Stimulated activated naive CD8-positive, alpha-beta T cell treated with anti-CD3 and anti-CD28 coated beads, Interleukin-15, amount 100 ng/mL, for 72 hours (primary cell): Measurements from ENCODE around the gene CHST12.

ENCODE experiments used
- ATAC-seq: fragments of 150-1000 bp; cut with Tn5 transposase; 2 replicates; pipeline ENCODE4 v1.10.0; 2021; ENCODE audit warnings: mild to moderate bottlenecking, moderate library complexity
- DNase-seq, 2 donors: peaks; one replicate each; pipeline ENCODE4 v3.0.0; 2021 to 2022
- H3K27ac Mint-ChIP-seq, 2 donors: one replicate each; pipeline ENCODE4 v1.8.0; 2022; ENCODE audit warnings: mild to moderate bottlenecking in 2 of 2, mixed read lengths in 2 of 2, moderate library complexity in 2 of 2
- H3K27me3 Mint-ChIP-seq: one replicate; pipeline ENCODE4 v1.8.0; 2022; ENCODE audit warnings: mixed read lengths
- H3K4me1 Mint-ChIP-seq: one replicate; pipeline ENCODE4 v1.8.0; 2022; ENCODE audit warnings: mild to moderate bottlenecking, mixed read lengths
- H3K4me3 Mint-ChIP-seq, 2 donors: one replicate each; pipeline ENCODE4 v1.8.0; 2022; ENCODE audit warnings: mild to moderate bottlenecking in 2 of 2, mixed read lengths in 2 of 2, moderate library complexity in 1 of 2
- H3K9me3 Mint-ChIP-seq, 2 donors: one replicate each; pipeline ENCODE4 v1.8.0; 2022; ENCODE audit warnings: mixed read lengths in 2 of 2

CHST12 gene

DNA sequence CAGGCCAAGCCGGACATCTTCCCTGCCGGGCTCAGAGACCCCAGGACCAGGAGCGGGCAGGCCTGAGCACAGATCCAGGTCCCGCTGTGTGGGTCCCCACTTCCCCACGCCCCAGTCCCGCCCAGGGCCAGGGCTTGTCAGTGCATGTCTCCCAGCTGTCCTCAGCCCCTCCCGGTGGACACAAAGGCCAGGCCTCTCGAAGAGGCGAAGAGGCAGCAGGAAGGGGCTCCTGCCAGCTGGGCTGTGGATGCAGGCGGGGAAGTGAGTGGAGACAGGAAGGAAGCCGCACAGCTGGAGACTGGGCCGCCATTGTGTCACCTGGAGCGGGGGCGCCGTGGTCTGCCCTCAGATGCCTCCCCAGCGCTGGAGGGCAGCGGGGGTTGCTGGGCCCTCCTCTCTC lies 68.0 kb downstream of the CHST12 start:
- Mint-ChIP-seq H3K4me1 (peaks cover 14% of the 10 kb centered on the region), H3K27ac (no peak overlapping the region), H3K9me3 (no peaks in the 10 kb centered on the region), H3K4me3 (no peak overlapping the region), H3K27me3 (peaks cover 29% of the 10 kb centered on the region)
- ATAC-seq (no peak), DNase-seq (no peak)

GRCh38 chr7:2472739-2473138 lies 69.3 kb downstream of the CHST12 start:
- Mint-ChIP-seq H3K27ac (no peak overlapping the region), H3K4me1 (peaks cover 25% of the 10 kb centered on the region), H3K9me3 (no peaks in the 10 kb centered on the region), H3K27me3 (peaks cover 29% of the 10 kb centered on the region), H3K4me3 (no peak overlapping the region)
- DNase-seq: no peak
- ATAC-seq: no peak

DNA sequence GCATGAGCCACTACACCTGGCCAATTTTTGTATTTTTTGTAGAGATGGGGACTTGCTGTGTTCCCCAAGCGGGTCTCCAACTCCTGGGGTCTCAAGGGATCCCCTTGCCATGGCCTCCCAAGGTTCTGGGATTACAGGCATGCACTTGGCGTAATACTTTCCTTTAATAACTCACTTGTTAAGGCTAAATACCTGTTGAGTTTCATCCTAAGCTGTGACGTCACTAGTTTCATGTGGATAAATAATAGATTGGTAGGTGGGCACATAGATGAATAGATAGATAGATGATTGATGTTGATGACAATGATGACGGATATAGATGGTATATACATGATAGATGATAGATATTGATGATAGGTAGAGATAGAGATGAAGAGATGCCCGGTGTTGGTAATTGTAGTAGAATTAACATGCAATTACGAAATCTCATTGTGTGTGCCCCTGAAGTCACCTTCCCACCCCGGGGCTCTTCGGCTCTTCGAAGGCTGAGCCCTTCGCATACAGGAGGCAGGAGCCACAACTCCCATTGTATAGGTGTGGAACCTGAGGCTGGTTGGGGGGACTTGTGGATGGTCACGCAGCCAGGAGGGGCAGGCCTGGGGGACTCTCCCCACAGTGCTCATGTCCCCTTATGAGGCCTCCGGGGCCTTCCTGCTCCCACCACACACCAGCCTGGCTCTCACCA lies 70.2 kb downstream of the CHST12 start:
- no peak for ATAC-seq
- Mint-ChIP-seq H3K4me3 (no peak overlapping the region), H3K27me3 (peaks cover 28% of the 10 kb centered on the region), H3K27ac (no peak overlapping the region), H3K9me3 (no peaks in the 10 kb centered on the region), H3K4me1 (peaks cover 33% of the 10 kb centered on the region)
- DNase-seq: no peak

GRCh38 chr7:2474224-2474623 lies 70.8 kb downstream of the CHST12 start:
- ATAC-seq (no peak), DNase-seq (no peak)
- Mint-ChIP-seq H3K4me3 (no peak overlapping the region), H3K4me1 (peaks cover 28% of the 10 kb centered on the region), H3K9me3 (no peaks in the 10 kb centered on the region), H3K27ac (no peak overlapping the region), H3K27me3 (peaks cover 23% of the 10 kb centered on the region)

- H3K27me3 Mint-ChIP-seq: peaks cover 14% of the 10 kb centered on the region
- ATAC-seq (no peak), DNase-seq (no peak)
- H3K4me3 Mint-ChIP-seq: no peak overlapping the region
- no peak overlapping the region for H3K27ac Mint-ChIP-seq
- peaks cover 28% of the 10 kb centered on the region for H3K4me1 Mint-ChIP-seq
- no peaks in the 10 kb centered on the region for H3K9me3 Mint-ChIP-seq
These were observed 71.6 kb downstream of the CHST12 start for GRCh38 chr7:2474813-2475677.

GRCh38 chr7:2475678-2476015 lies 72.2 kb downstream of the CHST12 start:
- ATAC-seq (no peak), DNase-seq (no peak)
- Mint-ChIP-seq H3K27ac (no peak overlapping the region), H3K4me3 (no peak overlapping the region), H3K4me1 (peaks cover 28% of the 10 kb centered on the region), H3K27me3 (peaks cover 8% of the 10 kb centered on the region), H3K9me3 (no peaks in the 10 kb centered on the region)

GRCh38 chr7:2476298-2476697 lies 72.9 kb downstream of the CHST12 start, which contains the start of gene GRIFIN:
Gene GRIFIN, minus strand, starts transcription at chr7:2476398. Its CDS starts 15 bp downstream, at chr7:2476383.
- ATAC-seq: peak; percentile 12
- H3K4me3 Mint-ChIP-seq: no peak within 1 kb of the TSS
- H3K27ac Mint-ChIP-seq: peak within 1 kb of the TSS; percentile 43 to 94
- peaks cover 26% of the 10 kb centered on the region for H3K4me1 Mint-ChIP-seq
- no peaks in the 10 kb centered on the region for H3K9me3 Mint-ChIP-seq
- H3K27me3 Mint-ChIP-seq: peaks cover 2% of the 10 kb centered on the region
- no peak for DNase-seq

GRCh38 chr7:2476776-2477446 lies 73.5 kb downstream of the CHST12 start:
- Mint-ChIP-seq H3K27ac (peak overlapping the region; percentile 43 to 94), H3K9me3 (no peaks in the 10 kb centered on the region), H3K27me3 (no peaks in the 10 kb centered on the region), H3K4me1 (peaks cover 22% of the 10 kb centered on the region), H3K4me3 (no peak overlapping the region)
- no peak for ATAC-seq
- DNase-seq: no peak

DNA sequence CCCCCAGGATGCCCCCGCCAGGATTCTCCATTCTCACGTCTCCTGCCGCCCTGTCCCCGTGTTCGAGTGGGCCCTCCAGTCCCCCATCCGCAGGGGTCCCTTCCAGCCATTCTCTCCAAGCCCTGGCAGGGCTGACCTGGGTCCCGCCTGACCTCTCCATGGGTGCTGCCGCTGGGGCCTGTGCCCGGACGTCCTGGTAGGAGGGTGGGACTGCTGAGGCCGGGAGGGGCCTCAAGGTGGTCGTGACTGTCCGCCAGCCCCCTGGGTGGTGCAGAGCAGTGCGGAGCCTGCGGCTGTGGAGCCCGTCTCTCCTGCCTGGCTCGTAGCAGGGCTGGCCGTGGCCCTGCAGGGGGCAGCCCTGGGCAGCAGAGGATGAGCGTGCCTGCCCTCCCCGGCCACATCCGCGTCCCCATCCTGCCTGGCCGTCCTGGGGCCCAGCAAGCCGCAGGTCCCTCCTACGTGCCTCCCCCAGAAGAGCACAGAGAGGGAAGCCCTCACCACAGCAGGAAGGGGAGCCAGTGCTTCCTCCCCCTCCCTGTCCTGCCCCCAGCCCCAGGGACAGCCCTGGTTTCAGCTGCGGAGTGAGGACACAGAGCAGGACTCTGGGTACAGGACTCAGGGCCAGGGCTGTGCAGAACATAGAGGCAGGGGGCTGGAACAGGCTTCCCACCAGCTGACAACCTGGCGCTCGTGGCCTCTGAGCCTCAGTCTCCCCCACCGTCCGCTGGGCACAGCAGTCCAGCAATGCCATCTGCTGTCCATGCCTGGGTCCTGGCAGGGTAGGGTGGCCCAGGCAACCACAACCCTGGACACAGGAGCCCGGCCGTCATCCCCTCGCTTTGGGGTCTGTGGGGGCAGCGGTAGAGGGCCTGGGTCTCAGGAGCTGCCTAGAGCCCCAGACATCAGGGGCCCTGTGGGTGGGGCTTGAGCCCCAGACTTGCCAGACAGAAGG lies 74.3 kb downstream of the CHST12 start:
- H3K27ac Mint-ChIP-seq: no peak overlapping the region
- H3K4me1 Mint-ChIP-seq: peaks cover 22% of the 10 kb centered on the region
- ATAC-seq (peak; percentile 94), DNase-seq (peak; percentile 72 to 81)
- no peaks in the 10 kb centered on the region for H3K27me3 Mint-ChIP-seq
- peaks cover 2 to 3% of the 10 kb centered on the region in 2 donors for H3K9me3 Mint-ChIP-seq
- H3K4me3 Mint-ChIP-seq: peak overlapping the region in 1 of 2 donors; percentile 52

GRCh38 chr7:2478399-2478785 lies 75.0 kb downstream of the CHST12 start:
- Mint-ChIP-seq H3K4me1 (peaks cover 22% of the 10 kb centered on the region), H3K27me3 (no peaks in the 10 kb centered on the region), H3K9me3 (peaks cover 7 to 9% of the 10 kb centered on the region in 2 donors), H3K27ac (no peak overlapping the region), H3K4me3 (no peak overlapping the region)
- ATAC-seq (no peak), DNase-seq (no peak)

GRCh38 chr7:2478800-2479199 lies 75.4 kb downstream of the CHST12 start:
- ATAC-seq (no peak), DNase-seq (no peak)
- Mint-ChIP-seq H3K4me3 (no peak overlapping the region), H3K9me3 (peaks cover 7 to 9% of the 10 kb centered on the region in 2 donors), H3K27me3 (no peaks in the 10 kb centered on the region), H3K4me1 (peaks cover 22% of the 10 kb centered on the region), H3K27ac (no peak overlapping the region)

GRCh38 chr7:2479276-2480069 lies 76.1 kb downstream of the CHST12 start:
- Mint-ChIP-seq H3K27me3 (no peaks in the 10 kb centered on the region), H3K4me1 (peaks cover 22% of the 10 kb centered on the region), H3K27ac (no peak overlapping the region), H3K4me3 (no peak overlapping the region), H3K9me3 (peaks cover 7 to 9% of the 10 kb centered on the region in 2 donors)
- ATAC-seq (no peak), DNase-seq (no peak)

- Mint-ChIP-seq H3K27me3 (no peaks in the 10 kb centered on the region), H3K4me3 (no peak overlapping the region), H3K9me3 (peaks cover 7 to 9% of the 10 kb centered on the region in 2 donors), H3K4me1 (peaks cover 22% of the 10 kb centered on the region), H3K27ac (no peak overlapping the region)
- ATAC-seq (no peak), DNase-seq (no peak)
These were observed 76.6 kb downstream of the CHST12 start for GRCh38 chr7:2480070-2480408.

- Mint-ChIP-seq H3K4me1 (peaks cover 22% of the 10 kb centered on the region), H3K9me3 (peaks cover 7 to 9% of the 10 kb centered on the region in 2 donors), H3K27ac (no peak overlapping the region), H3K27me3 (no peaks in the 10 kb centered on the region), H3K4me3 (no peak overlapping the region)
- DNase-seq (no peak), ATAC-seq (no peak)
These were observed 77.8 kb downstream of the CHST12 start for GRCh38 chr7:2481195-2481594.
